Thyroid gland (tissue), 4 donors: ENCODE results near the gene HHATL. TPM values are rescaled to one million over a fixed set of nuclear protein-coding genes. Genes with fewer than 3 reads are reported as not detected.

ENCODE experiments used
- DNase-seq, 2 donors: peaks; one replicate each; pipeline ENCODE4 v3.0.0-alpha.2; 2019
- H3K27ac ChIP-seq, 3 donors: fragments of 200-600 bp; sonication (generic); 1 replicate in 2 of 3; 2 replicates in 1 of 3; pipeline ENCODE4 v1.5.1; 2016 to 2019; ENCODE audit warnings: mild to moderate bottlenecking in 1 of 3, moderate library complexity in 1 of 3
- H3K27me3 ChIP-seq: fragments of 200-600 bp; sonication (generic); one replicate; pipeline ENCODE4 v1.5.1; 2019
- H3K36me3 ChIP-seq, 2 donors: fragments of 200-600 bp; sonication (generic); one replicate each; pipeline ENCODE4 v1.5.1; 2016 to 2019
- H3K4me1 ChIP-seq, 2 donors: fragments of 200-600 bp; sonication (generic); one replicate each; pipeline ENCODE4 v1.5.1; 2017 to 2019
- H3K4me3 ChIP-seq, 3 donors: fragments of 200-600 bp; sonication (generic); replicated peaks in 1 of 3; 1 replicate in 2 of 3; 2 replicates in 1 of 3; pipeline ENCODE4 v1.5.1; 2016; ENCODE audit warnings: mild to moderate bottlenecking in 1 of 3
- H3K9me3 ChIP-seq: fragments of 200-600 bp; sonication (generic); one replicate; pipeline ENCODE4 v1.5.1; 2017
- POLR2A ChIP-seq, 2 donors: fragments of 450-650 bp; IDR thresholded peaks; one replicate each; pipeline ENCODE4 v1.6.1; 2017; ENCODE audit warnings: antibody characterized with exemption in 2 of 2, mild to moderate bottlenecking in 2 of 2, moderate library complexity in 1 of 2
- WGBS, 2 donors: methylation state at CpG; one replicate each; pipeline ENCODE4 v1.1.5; 2017; 5-methylcytosine and 5-hydroxymethylcytosine counted together
- intact Hi-C: fragments of 100-400 bp; cut with DNase I; formaldehyde crosslinking; loops from one replicate; pipeline ENCODE4 v1.15.1; 2023
- total RNA-seq, 4 donors: library from RNA; depleted of rRNA; stranded (reverse); fragments of >200 nt; gene quantifications; one replicate each; pipeline ENCODE4 v1.2.3, GENCODE V29; 2016
- TF ChIP-seq, protein P1 (sequence below), 6 experiments: fragments of 200-600 bp in 3 of 6; fragments of 450-650 bp in 3 of 6; sonication (generic) in 3 of 6; IDR thresholded peaks; one replicate each; pipeline ENCODE4 v1.5.1; 2016 to 2019; ENCODE audit warnings: antibody characterized with exemption in 6 of 6, mild to moderate bottlenecking in 2 of 6, inconsistent platforms in 1 of 6, moderate library complexity in 1 of 6

The HHATL gene
- total RNA-seq, 4 donors from 2014 or later, result 15.7 to 64.1 (median 32.4) TPM

DNA sequence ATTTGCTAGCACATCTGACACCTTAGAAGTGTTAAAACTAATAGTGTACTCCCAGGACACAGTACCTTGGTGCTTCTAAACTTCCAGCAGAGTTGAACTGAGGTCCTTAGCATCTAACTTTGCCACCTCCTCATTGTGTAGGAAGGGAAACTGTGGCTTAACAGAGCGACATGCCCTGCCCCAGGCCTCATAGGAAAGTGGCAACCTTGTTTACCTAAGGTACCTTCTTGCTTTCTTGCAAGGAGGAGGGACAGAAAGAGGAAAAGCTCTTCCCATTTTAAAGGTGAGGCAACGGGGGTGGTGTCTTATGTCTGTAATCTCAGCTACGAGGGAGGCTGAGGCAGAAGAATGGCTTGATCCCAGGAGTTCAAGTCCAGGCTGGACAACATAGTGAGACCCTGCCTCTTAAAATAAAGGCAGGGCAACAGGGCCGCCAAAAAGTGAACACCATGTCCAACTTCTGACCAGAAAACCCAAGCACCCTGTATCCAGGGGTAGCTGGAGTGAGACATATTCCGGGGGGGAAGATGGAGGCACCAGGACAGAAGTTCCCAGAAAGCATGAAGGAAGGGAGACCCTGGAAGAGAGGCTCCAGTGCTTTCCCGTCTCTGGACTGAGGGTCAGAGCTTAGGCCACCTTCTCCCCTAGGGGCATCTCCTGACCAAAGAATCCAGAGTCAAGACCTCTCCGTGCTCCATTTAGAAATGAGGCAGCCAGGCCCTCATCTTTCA lies 17.8 kb downstream of the HHATL start:
- no peak for DNase-seq
- H3K9me3 ChIP-seq, result no peaks in the 10 kb centered on the region
- no peak overlapping the region for H3K4me3 ChIP-seq
- H3K27ac ChIP-seq, result no peak overlapping the region
- intact Hi-C loops, result no loop called here
- no peaks in the 10 kb centered on the region for H3K27me3 ChIP-seq
- no peak for TF ChIP-seq POLR2A (IDR thresholded peaks at IDR 0.05)
- TF ChIP-seq, protein P1, sequence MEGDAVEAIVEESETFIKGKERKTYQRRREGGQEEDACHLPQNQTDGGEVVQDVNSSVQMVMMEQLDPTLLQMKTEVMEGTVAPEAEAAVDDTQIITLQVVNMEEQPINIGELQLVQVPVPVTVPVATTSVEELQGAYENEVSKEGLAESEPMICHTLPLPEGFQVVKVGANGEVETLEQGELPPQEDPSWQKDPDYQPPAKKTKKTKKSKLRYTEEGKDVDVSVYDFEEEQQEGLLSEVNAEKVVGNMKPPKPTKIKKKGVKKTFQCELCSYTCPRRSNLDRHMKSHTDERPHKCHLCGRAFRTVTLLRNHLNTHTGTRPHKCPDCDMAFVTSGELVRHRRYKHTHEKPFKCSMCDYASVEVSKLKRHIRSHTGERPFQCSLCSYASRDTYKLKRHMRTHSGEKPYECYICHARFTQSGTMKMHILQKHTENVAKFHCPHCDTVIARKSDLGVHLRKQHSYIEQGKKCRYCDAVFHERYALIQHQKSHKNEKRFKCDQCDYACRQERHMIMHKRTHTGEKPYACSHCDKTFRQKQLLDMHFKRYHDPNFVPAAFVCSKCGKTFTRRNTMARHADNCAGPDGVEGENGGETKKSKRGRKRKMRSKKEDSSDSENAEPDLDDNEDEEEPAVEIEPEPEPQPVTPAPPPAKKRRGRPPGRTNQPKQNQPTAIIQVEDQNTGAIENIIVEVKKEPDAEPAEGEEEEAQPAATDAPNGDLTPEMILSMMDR (IDR thresholded peaks at IDR 0.05), result no peak
- H3K4me1 ChIP-seq, result peaks cover 0 to 5% of the 10 kb centered on the region in 2 donors
- 79 to 81% methylated on average over 7 of the region's 7 CpGs for WGBS, 2 donors
- H3K36me3 ChIP-seq, result no peaks in the 10 kb centered on the region

GRCh38 chr3:42683875-42684598 lies 18.6 kb downstream of the HHATL start:
- H3K27ac ChIP-seq, result no peak overlapping the region
- 65 to 76% methylated on average over 10 of the region's 10 CpGs for WGBS, 2 donors
- H3K4me3 ChIP-seq, result no peak overlapping the region

DNA sequence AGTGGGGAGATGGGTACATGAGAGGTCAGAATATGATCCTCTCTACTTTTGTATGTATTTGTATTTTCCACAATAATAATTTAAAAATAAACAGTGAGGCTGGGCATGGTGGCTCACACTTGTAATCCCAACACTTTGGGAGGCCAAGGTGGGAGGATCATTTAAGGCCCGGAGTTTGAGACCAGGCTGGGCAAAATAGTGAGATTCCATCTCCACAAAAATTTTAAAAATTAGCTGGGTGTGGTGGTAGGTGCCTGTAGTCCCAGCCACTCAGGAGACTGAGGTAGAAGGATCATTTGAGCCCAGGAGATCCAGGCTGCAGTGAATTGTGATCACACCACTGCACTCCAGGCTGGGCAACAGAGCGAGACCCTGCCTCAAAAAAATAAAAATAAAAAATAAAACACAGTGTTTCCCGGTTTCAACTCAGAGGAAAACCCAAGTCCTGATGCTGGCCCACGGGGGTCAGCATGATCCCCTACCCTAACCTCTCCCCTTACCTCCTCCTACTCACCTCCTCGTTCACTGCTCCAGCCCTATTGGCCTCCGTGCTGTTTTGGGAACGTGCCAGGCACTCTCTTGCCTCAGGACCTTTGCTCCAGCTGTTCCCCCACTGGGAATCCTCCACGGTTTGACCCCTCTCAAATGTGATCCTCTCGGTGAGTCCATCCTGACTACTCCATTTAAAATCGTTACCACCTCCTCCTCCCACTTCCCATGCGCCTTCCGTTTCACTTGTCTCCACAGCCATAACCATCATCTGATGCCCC lies 20.1 kb downstream of the HHATL start:
- DNase-seq, result no peak
- no peaks in the 10 kb centered on the region for H3K36me3 ChIP-seq

More at GRCh38 chr3:42683875-42684598, 18.6 kb downstream of the HHATL start:
- no peak for DNase-seq
- intact Hi-C loops, result no loop called here
- Histone ChIP-seq H3K36me3 (no peaks in the 10 kb centered on the region), H3K4me1 (peaks cover 0 to 5% of the 10 kb centered on the region in 2 donors), H3K27me3 (no peaks in the 10 kb centered on the region), H3K9me3 (no peaks in the 10 kb centered on the region)
- TF ChIP-seq POLR2A (IDR thresholded peaks at IDR 0.05), result no peak
- TF ChIP-seq, protein P1 (IDR thresholded peaks at IDR 0.05), result no peak

DNA sequence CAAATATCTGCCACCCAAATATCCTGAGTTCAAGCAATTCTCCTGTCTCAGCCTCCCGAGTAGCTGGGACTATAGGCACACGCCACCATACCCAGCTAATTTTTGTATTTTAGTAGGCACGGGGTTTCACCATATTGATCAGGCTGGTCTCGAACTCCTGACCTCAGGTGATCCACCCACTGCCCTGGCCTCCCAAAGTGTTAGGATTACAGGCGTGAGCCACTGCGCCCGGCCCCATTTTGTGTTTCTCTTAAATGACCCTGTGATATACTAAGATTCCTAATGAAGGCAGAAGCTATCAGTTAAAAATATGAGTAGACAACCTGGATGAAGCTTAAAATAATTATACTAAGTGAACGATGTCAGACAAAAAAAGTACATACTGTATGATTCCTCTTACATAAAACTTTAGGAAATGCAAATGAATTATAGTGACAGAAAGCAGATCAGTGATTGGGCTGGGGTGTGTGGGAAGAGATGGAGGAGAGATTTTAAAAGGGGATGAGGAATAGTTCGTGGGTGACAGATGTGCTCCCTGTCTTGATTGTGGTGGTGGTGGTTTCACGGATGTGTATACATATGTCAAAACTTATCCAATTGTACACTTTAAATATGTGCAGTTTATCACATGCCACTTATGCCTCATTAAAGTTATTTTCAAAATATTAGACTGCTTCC lies 21.1 kb downstream of the HHATL start:
- Histone ChIP-seq H3K4me1 (peaks cover 0 to 5% of the 10 kb centered on the region in 2 donors), H3K9me3 (no peaks in the 10 kb centered on the region), H3K36me3 (no peaks in the 10 kb centered on the region), H3K27me3 (no peaks in the 10 kb centered on the region), H3K27ac (no peak overlapping the region), H3K4me3 (no peak overlapping the region)
- TF ChIP-seq POLR2A (IDR thresholded peaks at IDR 0.05), result no peak
- TF ChIP-seq, protein P1 (IDR thresholded peaks at IDR 0.05), result no peak
- WGBS, 2 donors, result 89 to 90% methylated on average over 10 of the region's 10 CpGs
- intact Hi-C loops, result no loop called here
- DNase-seq, result no peak

More for the DNA sequence above, 20.1 kb downstream of the HHATL start:
- no peak overlapping the region for H3K4me3 ChIP-seq
- TF ChIP-seq, protein P1 (IDR thresholded peaks at IDR 0.05), result no peak
- TF ChIP-seq POLR2A (IDR thresholded peaks at IDR 0.05), result no peak
- no peaks in the 10 kb centered on the region for H3K9me3 ChIP-seq
- peaks cover 0 to 5% of the 10 kb centered on the region in 2 donors for H3K4me1 ChIP-seq
- WGBS, 2 donors, result 72 to 76% methylated on average over 12 of the region's 12 CpGs
- no peaks in the 10 kb centered on the region for H3K27me3 ChIP-seq
- intact Hi-C loops, result no loop called here
- no peak overlapping the region for H3K27ac ChIP-seq
